Nephron progenitor cell (in vitro differentiated cells): Measurements from ENCODE around the gene GTF2A1.
A peak's percentile ranks its signal among the peaks of the same experiment; 100 is the strongest.

Experiments
- DNase-seq: peaks from one replicate; pipeline ENCODE4 v3.0.0; 2021
- H3K27ac Mint-ChIP-seq: 2 replicates; pipeline ENCODE4 v1.8.0; 2021; ENCODE audit warnings: mild to moderate bottlenecking, moderate library complexity, mixed read lengths
- H3K27me3 Mint-ChIP-seq: 2 replicates; pipeline ENCODE4 v1.8.0; 2021; ENCODE audit warnings: mild to moderate bottlenecking, low read depth, mixed read lengths; ENCODE audit not compliant: poor library complexity
- H3K36me3 Mint-ChIP-seq: 2 replicates; pipeline ENCODE4 v1.8.0; 2021; ENCODE audit warnings: low read depth, mixed read lengths
- H3K4me1 Mint-ChIP-seq: 2 replicates; pipeline ENCODE4 v1.8.0; 2021; ENCODE audit warnings: mixed read lengths
- H3K4me3 Mint-ChIP-seq: 2 replicates; pipeline ENCODE4 v1.8.0; 2021; ENCODE audit warnings: mild to moderate bottlenecking, moderate library complexity, mixed read lengths
- H3K9me3 Mint-ChIP-seq: 2 replicates; pipeline ENCODE4 v1.8.0; 2021; ENCODE audit warnings: mild to moderate bottlenecking, moderate library complexity, mixed read lengths
- CTCF ChIP-seq: fragments of 200-600 bp; sonication (generic); IDR thresholded peaks from 2 replicates; pipeline ENCODE4 v1.5.0; 2021; ENCODE audit warnings: antibody characterized with exemption

Gene GTF2A1

DNA sequence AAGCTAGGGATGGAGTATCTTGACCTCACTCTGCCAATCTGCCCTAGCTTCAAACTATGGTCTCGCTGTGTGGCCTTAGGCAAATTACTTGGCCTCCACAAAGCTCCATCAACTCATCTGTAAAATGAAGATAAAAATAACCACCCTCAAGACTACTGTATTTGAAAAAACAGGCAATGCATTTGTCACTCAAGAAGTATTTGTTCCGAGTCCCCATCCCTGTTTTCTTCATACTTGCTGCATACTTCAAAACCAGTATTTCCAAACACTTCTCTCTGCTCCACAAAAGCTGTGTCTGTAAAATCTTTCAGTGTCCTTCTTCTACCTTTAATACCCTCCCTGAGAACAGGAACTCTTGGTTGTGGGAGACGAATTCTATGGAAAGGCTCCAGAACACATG lies 47.9 kb downstream of the GTF2A1 start:
- peaks cover 16% of the 10 kb centered on the region for H3K4me1 Mint-ChIP-seq
- H3K27me3 Mint-ChIP-seq: peaks cover 5% of the 10 kb centered on the region
- no peak for DNase-seq
- TF ChIP-seq CTCF: no peak
- no peak overlapping the region for H3K27ac Mint-ChIP-seq
- H3K9me3 Mint-ChIP-seq: no peaks in the 10 kb centered on the region
- peaks cover 12% of the 10 kb centered on the region for H3K36me3 Mint-ChIP-seq
- no peak overlapping the region for H3K4me3 Mint-ChIP-seq

DNA sequence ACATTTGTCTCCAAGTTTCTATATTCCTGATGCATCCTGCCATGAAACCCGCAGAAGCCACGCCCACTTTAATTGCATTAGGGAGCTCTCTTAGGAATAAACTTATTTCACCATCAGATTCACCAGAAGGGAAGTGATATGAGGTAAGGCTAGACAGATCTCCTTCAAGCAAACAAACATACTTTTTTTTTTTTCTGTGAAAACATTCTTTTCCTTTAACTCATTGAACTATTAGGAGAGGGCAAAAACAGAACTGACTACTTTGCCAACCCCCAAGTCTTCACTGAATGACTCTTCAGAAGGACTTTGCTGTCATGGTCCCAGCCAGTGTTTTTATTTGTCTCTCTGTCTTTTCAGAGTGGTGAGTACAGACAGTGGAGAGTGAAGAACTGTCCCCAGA lies 48.4 kb downstream of the GTF2A1 start:
- H3K9me3 Mint-ChIP-seq: no peaks in the 10 kb centered on the region
- no peak for DNase-seq
- H3K36me3 Mint-ChIP-seq: peaks cover 12% of the 10 kb centered on the region
- H3K27me3 Mint-ChIP-seq: peaks cover 5% of the 10 kb centered on the region
- H3K27ac Mint-ChIP-seq: no peak overlapping the region
- H3K4me1 Mint-ChIP-seq: peaks cover 16% of the 10 kb centered on the region
- TF ChIP-seq CTCF: no peak
- no peak overlapping the region for H3K4me3 Mint-ChIP-seq

GRCh38 chr14:81170829-81171195 lies 49.9 kb downstream of the GTF2A1 start:
- H3K4me3 Mint-ChIP-seq: peak overlapping the region; percentile 94
- no peak for DNase-seq
- peak overlapping the region; percentile 99 for H3K27ac Mint-ChIP-seq
- H3K36me3 Mint-ChIP-seq: peaks cover 7% of the 10 kb centered on the region
- H3K4me1 Mint-ChIP-seq: peaks cover 21% of the 10 kb centered on the region
- peaks cover 5% of the 10 kb centered on the region for H3K27me3 Mint-ChIP-seq
- TF ChIP-seq CTCF: no peak
- H3K9me3 Mint-ChIP-seq: no peaks in the 10 kb centered on the region

- Mint-ChIP-seq H3K4me1 (peaks cover 21% of the 10 kb centered on the region), H3K27ac (peak overlapping the region; percentile 99), H3K9me3 (no peaks in the 10 kb centered on the region), H3K27me3 (peaks cover 5% of the 10 kb centered on the region), H3K36me3 (peaks cover 7% of the 10 kb centered on the region), H3K4me3 (peak overlapping the region; percentile 94)
- peak; percentile 88 for TF ChIP-seq CTCF
- peak; percentile 85 for DNase-seq
These were observed 50.5 kb downstream of the GTF2A1 start for GRCh38 chr14:81170104-81170828.

DNA sequence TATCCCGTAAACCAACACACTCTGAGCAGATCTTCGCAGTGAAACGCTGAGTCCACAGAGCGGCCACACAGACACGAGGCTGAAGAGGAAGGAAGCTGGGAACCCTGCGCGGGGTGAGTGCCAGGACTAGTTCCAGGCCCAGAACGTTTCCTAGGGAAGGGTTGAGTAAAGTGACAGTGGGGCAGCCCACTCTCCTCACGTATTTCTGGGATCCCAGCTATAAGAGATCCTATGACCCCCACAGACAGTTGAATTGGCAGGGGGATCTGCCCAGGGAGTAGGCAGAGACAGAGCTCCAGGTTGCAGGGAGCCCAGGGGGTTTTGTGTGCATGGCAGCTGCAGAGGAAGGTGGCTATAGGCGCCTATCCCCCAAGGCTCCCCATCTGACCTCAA lies 51.1 kb downstream of the GTF2A1 start:
- DNase-seq: no peak
- H3K9me3 Mint-ChIP-seq: no peaks in the 10 kb centered on the region
- peaks cover 21% of the 10 kb centered on the region for H3K4me1 Mint-ChIP-seq
- H3K36me3 Mint-ChIP-seq: peaks cover 2% of the 10 kb centered on the region
- no peak overlapping the region for H3K27ac Mint-ChIP-seq
- no peak for TF ChIP-seq CTCF
- peak overlapping the region; percentile 94 for H3K4me3 Mint-ChIP-seq
- H3K27me3 Mint-ChIP-seq: peaks cover 5% of the 10 kb centered on the region

- Mint-ChIP-seq H3K9me3 (no peaks in the 10 kb centered on the region), H3K36me3 (no peaks in the 10 kb centered on the region), H3K27ac (no peak overlapping the region), H3K27me3 (peaks cover 5% of the 10 kb centered on the region), H3K4me3 (peak overlapping the region; percentile 94), H3K4me1 (peaks cover 21% of the 10 kb centered on the region)
- TF ChIP-seq CTCF: no peak
- DNase-seq: no peak
These were observed 51.5 kb downstream of the GTF2A1 start for GRCh38 chr14:81169267-81169666.
